Astrocyte of the spinal cord (primary cell): ENCODE results near the gene LGALS8.

Experiments
- DNase-seq: peaks from one replicate; pipeline ENCODE4 v3.0.0; 2011; ENCODE audit warnings: low read depth, low spot score
- H3K4me3 ChIP-seq: 2 replicates; pipeline ENCODE4 v1.5.1; 2011; ENCODE audit warnings: low read depth, mild to moderate bottlenecking, low read length, moderate library complexity
- CTCF ChIP-seq: IDR thresholded peaks from 2 replicates; pipeline ENCODE4 v1.5.1; 2012; ENCODE audit warnings: low read depth, mild to moderate bottlenecking, low read length, inconsistent platforms
- in situ Hi-C: cut with HindIII; loops from 2 replicates; pipeline ENCODE4 v1.10.0; 2017; ENCODE audit warnings: low sequenced_read_pairs

Gene LGALS8

DNA sequence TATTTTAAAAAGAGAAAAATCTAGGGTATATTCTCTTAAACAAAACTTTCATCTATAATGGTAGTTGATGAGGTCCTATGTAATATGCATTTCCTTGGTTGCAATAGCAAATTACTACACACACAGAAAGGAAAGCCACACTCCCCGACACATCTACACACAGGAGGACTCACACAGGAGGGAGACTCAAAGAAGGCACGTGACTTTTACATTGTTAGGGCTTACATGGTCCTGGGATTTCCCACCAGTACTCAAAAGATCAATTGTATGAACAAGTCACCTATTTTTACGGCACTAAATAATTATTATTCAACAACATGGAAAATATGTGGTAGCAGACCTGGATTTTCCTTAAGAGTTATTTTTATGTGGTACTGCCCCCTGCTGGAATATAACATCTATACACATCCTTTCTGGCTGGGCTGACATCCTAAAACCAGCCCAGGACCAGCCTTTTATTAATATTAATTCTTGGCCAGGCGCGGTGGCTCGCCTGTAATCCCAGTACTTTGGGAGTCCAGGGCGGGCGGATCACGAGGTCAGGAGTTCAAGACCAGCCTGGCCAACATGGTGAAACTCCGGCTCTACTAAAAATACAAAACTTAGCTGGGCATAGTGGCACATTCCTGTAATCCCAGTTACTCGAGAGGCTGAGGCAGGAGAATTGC lies 33.9 kb upstream of the LGALS8 start:
- TF ChIP-seq CTCF: peak; percentile 42
- H3K4me3 ChIP-seq: no peak overlapping the region
- DNase-seq: peak; percentile 57
- in situ Hi-C loops: loop anchor here (10.0 kb wide), 1 partner anchor 355 kb away; no protein-coding TSS in a partner anchor

DNA sequence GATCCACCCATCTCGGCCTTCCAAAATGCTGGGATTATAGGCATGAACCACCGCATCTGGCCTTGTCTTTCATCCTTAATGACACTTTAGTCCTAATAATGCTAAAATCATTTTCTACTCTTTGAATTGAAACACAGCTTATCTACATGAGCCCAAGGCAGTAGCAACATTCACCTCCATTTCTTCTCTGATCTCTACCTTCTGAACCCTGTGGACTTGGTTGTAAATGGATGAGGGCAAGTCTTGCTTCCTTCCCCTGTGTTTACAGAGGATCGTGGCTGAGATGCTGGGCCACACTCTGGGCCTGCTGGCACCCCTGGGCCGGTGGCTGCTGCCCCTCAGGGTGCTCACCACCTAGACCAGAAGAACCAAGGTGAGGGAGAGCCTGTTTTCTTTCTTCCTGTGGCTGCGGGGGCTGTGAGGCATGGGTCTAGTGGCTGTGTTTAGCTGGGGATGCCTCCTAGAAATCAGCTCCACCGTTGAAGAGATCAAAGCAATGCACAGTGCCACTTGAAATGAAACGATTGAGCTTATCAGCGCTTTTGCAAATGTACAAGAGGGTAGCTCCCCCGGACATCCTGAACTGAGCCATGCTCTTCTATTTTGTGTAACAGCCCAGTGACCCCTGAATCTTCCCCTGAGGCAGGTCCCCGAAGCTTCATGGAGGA lies 32.2 kb upstream of the LGALS8 start:
- H3K4me3 ChIP-seq: no peak overlapping the region
- in situ Hi-C loops: loop anchor here (10.0 kb wide), 1 partner anchor 357 kb away; no protein-coding TSS in a partner anchor
- DNase-seq: no peak
- no peak for TF ChIP-seq CTCF

- in situ Hi-C loops: loop anchor here (10.0 kb wide), 1 partner anchor 358 kb away; no protein-coding TSS in a partner anchor
- no peak overlapping the region for H3K4me3 ChIP-seq
- DNase-seq: no peak
- TF ChIP-seq CTCF: no peak
These were observed 31.4 kb upstream of the LGALS8 start for GRCh38 chr1:236492378-236492777.

DNA sequence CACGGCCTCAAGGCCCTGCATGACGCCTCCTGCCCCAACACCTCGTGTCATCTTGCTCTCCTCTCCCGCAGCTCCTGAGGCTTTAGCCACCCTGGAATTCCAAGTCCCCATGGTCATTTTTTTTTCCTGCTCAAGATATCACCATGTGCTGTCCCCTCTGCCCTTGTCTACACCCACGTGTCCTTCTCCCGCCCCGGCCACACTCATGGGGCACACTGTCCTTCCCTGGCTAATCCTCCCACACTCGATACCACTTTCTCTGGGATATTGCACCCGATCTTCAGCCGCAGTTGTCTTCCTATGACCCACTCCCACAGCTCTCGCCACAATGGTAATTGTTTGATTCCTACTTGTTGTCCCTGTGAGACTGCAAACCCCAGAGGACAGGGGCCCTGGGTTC lies 29.7 kb upstream of the LGALS8 start:
- no peak for TF ChIP-seq CTCF
- in situ Hi-C loops: loop anchor here (10.0 kb wide), 1 partner anchor 359 kb away; no protein-coding TSS in a partner anchor
- no peak for DNase-seq

DNA sequence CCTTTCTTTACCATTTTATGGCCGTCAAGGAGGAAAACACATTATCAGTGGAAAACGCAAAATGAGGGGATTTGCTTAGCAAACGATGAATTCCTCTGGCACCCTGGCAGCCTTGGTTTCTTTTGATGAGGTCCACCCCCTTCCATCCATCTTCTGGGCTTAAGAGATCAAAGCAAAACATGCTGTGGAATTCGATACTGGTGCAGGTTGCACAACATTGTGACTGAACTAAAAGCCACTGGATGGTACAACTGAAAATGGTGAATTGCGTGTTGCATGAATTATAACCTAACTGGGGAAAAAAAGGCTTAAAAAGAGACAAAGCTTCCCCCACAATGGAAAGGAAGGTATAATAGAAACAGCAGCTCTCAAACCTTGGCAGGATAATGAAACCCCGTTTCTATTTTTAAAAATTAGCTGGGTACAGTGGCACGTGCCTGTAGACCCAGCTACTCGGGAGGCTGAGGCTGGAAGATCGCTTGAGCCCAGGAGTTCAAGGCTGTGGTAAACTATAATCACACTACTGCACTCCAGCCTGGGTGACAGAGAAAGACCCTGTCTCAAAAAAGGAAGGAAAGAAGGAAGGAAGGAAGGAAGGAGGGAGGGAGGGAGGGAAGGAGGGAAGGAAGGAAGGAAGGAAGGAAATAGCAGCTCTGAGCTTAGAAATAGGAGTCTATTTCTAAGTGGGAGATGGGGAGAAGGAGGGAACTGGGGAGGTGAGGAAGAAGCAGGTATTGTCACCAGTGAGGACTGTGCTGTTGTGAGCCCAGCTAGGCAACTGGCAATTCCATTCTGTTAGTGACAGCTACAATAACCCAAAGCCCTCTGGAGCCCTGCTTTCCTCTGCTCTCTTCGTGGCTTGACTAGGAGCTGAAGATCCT lies 29.0 kb upstream of the LGALS8 start:
- H3K4me3 ChIP-seq: no peak overlapping the region
- DNase-seq: no peak
- in situ Hi-C loops: loop anchor here (10.0 kb wide), 1 partner anchor 360 kb away; no protein-coding TSS in a partner anchor
- TF ChIP-seq CTCF: no peak

More for the DNA sequence above, 29.7 kb upstream of the LGALS8 start:
- H3K4me3 ChIP-seq: no peak overlapping the region

DNA sequence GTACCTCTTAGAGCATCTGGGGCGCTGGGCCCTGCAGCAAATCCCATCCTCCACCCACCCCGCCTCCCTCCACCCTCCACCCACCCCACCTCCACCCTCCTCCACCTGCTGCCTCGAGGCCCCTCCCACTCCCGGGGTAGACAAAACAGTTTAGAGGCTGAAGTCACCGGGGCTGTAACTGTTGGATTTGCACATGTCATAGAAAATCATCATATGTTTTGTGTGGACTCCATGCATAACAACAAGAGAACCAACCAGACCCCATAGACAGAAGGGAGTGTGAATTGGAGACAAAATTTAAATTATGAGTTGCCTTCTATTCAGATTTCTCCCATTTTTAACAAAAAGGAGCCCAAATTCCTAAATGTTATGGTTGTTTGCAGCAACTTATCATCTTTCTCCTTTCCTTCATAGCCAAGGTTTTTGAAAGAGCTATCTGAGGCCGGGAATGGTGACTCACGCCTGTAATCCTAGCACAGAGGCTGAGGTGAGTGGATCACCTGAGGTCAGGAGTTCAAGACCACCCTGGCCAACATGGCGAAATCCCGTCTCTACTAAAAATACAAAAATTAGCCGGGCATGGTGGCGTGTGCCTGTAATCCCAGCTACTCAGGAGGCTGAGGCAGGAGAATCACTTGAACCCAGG lies 28.2 kb upstream of the LGALS8 start:
- no peak for TF ChIP-seq CTCF
- H3K4me3 ChIP-seq: no peak overlapping the region
- no peak for DNase-seq
- in situ Hi-C loops: loop anchor here (10.0 kb wide), 1 partner anchor 361 kb away; no protein-coding TSS in a partner anchor
